ENCODE results near the gene PRR18.
"Not testable (repeated sequence)": the region's sequence is repeated elsewhere in the genome, so short reads cannot be mapped to it uniquely, and the experiment has no call there.

The PRR18 gene

DNA sequence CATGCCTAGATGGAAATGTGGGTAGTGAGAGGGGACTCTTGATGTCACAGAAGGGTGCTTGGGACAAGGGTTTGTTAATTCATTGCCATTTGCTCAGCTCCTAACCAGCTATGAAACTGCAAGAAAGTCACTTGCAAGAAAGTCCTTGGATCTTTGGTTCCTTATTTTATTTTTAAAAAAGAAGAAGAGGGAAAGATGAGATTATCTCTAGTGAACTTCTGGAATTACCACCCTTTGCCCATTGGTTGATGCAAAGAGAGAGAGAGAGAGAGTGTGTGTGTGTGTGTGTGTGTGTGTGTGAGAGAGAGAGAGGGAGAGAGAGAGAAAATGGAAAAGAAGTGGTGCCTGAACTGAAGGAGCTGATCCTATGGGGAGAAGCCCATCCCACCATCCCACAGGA, 38.8 kb upstream of the PRR18 start:
- no peak overlapping the region for H3K9ac ChIP-seq
- H3K4me3 ChIP-seq (IDR thresholded peaks at IDR 0.05; ENCODE audit: insufficient read depth, low read depth, low read length): no peak overlapping the region
- peaks cover 5% of the 10 kb centered on the region; the same call in 1 of the 2 replicates for H3K79me2 ChIP-seq (ENCODE audit: insufficient read depth, low read depth)
- no peak overlapping the region for H2AFZ ChIP-seq (ENCODE audit: low read depth)
- no peak overlapping the region for H3K4me2 ChIP-seq
- TF ChIP-seq, protein P1, sequence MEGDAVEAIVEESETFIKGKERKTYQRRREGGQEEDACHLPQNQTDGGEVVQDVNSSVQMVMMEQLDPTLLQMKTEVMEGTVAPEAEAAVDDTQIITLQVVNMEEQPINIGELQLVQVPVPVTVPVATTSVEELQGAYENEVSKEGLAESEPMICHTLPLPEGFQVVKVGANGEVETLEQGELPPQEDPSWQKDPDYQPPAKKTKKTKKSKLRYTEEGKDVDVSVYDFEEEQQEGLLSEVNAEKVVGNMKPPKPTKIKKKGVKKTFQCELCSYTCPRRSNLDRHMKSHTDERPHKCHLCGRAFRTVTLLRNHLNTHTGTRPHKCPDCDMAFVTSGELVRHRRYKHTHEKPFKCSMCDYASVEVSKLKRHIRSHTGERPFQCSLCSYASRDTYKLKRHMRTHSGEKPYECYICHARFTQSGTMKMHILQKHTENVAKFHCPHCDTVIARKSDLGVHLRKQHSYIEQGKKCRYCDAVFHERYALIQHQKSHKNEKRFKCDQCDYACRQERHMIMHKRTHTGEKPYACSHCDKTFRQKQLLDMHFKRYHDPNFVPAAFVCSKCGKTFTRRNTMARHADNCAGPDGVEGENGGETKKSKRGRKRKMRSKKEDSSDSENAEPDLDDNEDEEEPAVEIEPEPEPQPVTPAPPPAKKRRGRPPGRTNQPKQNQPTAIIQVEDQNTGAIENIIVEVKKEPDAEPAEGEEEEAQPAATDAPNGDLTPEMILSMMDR (conservative IDR thresholded peaks at IDR 0.05; ENCODE audit: low read depth, low read length): no peak
- H3K27me3 ChIP-seq (ENCODE audit: insufficient read depth, low read depth): no peaks in the 10 kb centered on the region
- no peaks in the 10 kb centered on the region for H4K20me1 ChIP-seq (ENCODE audit: insufficient read depth)
- no peak overlapping the region for H3K27ac ChIP-seq
- H3K36me3 ChIP-seq (ENCODE audit: insufficient read depth): no peaks in the 10 kb centered on the region
- peaks cover 8% of the 10 kb centered on the region for H3K4me1 ChIP-seq (ENCODE audit: low read depth, poor library complexity, severe bottlenecking)

- Histone ChIP-seq H4K20me1 (ENCODE audit: insufficient read depth) (no peaks in the 10 kb centered on the region), H3K9ac (no peak overlapping the region), H3K4me3 (IDR thresholded peaks at IDR 0.05; ENCODE audit: insufficient read depth, low read depth, low read length) (no peak overlapping the region), H2AFZ (ENCODE audit: low read depth) (no peak overlapping the region), H3K27me3 (ENCODE audit: insufficient read depth, low read depth) (no peaks in the 10 kb centered on the region), H3K4me2 (no peak overlapping the region), H3K36me3 (ENCODE audit: insufficient read depth) (no peaks in the 10 kb centered on the region), H3K4me1 (ENCODE audit: low read depth, poor library complexity, severe bottlenecking) (peaks cover 9% of the 10 kb centered on the region), H3K79me2 (ENCODE audit: insufficient read depth, low read depth) (peaks cover 10% of the 10 kb centered on the region), H3K27ac (no peak overlapping the region)
- TF ChIP-seq, protein P1 (conservative IDR thresholded peaks at IDR 0.05; ENCODE audit: low read depth, low read length): no peak
Observed at GRCh38 chr6:166346449-166346848, 38.3 kb upstream of the PRR18 start.

GRCh38 chr6:166345672-166346071, 37.5 kb upstream of the PRR18 start:
- not testable (repeated sequence) for H3K36me3 ChIP-seq (ENCODE audit: insufficient read depth); H3K9ac ChIP-seq; H3K4me2 ChIP-seq; H3K27me3 ChIP-seq (ENCODE audit: insufficient read depth, low read depth); H2AFZ ChIP-seq (ENCODE audit: low read depth); H3K4me3 ChIP-seq (IDR thresholded peaks at IDR 0.05; ENCODE audit: insufficient read depth, low read depth, low read length); H3K27ac ChIP-seq; H4K20me1 ChIP-seq (ENCODE audit: insufficient read depth)
- H3K79me2 ChIP-seq (ENCODE audit: insufficient read depth, low read depth): peaks cover 18% of the 10 kb centered on the region
- peaks cover 17% of the 10 kb centered on the region for H3K4me1 ChIP-seq (ENCODE audit: low read depth, poor library complexity, severe bottlenecking)

- H3K4me2 ChIP-seq; H2AFZ ChIP-seq (ENCODE audit: low read depth); H3K9ac ChIP-seq; H3K4me3 ChIP-seq (IDR thresholded peaks at IDR 0.05; ENCODE audit: insufficient read depth, low read depth, low read length); H3K27me3 ChIP-seq (ENCODE audit: insufficient read depth, low read depth); H4K20me1 ChIP-seq (ENCODE audit: insufficient read depth); H3K36me3 ChIP-seq (ENCODE audit: insufficient read depth); H3K27ac ChIP-seq: not testable (repeated sequence)
- Histone ChIP-seq H3K4me1 (ENCODE audit: low read depth, poor library complexity, severe bottlenecking) (peaks cover 21% of the 10 kb centered on the region), H3K79me2 (ENCODE audit: insufficient read depth, low read depth) (peaks cover 26% of the 10 kb centered on the region)
Observed at GRCh38 chr6:166344921-166345320, 36.7 kb upstream of the PRR18 start.

GRCh38 chr6:166344240-166344639, 36.0 kb upstream of the PRR18 start:
- no peak overlapping the region for H3K4me3 ChIP-seq (IDR thresholded peaks at IDR 0.05; ENCODE audit: insufficient read depth, low read depth, low read length)
- no peak overlapping the region for H3K27ac ChIP-seq
- peaks cover 21% of the 10 kb centered on the region for H3K4me1 ChIP-seq (ENCODE audit: low read depth, poor library complexity, severe bottlenecking)
- H3K36me3 ChIP-seq (ENCODE audit: insufficient read depth): no peaks in the 10 kb centered on the region
- no peak overlapping the region for H3K9ac ChIP-seq
- H3K4me2 ChIP-seq: no peak overlapping the region
- H4K20me1 ChIP-seq (ENCODE audit: insufficient read depth): no peaks in the 10 kb centered on the region
- no peak overlapping the region for H2AFZ ChIP-seq (ENCODE audit: low read depth)
- no peaks in the 10 kb centered on the region for H3K27me3 ChIP-seq (ENCODE audit: insufficient read depth, low read depth)
- TF ChIP-seq, protein P1 (conservative IDR thresholded peaks at IDR 0.05; ENCODE audit: low read depth, low read length): no peak
- peaks cover 32% of the 10 kb centered on the region for H3K79me2 ChIP-seq (ENCODE audit: insufficient read depth, low read depth)

Data from KMS-11 (cell line).